ENCODE data around the gene WFDC1. TPM values are rescaled to one million over a fixed set of nuclear protein-coding genes. Genes with fewer than 3 reads are reported as not detected.

Gene WFDC1
- total and polyA plus RNA-seq, 7 donors = 0.32 to 1.2 (median 0.65) TPM; not detected in 1

GRCh38 chr16:84324434-84325262, 30.0 kb downstream of the WFDC1 start:
- Histone ChIP-seq H3K27ac (no peak overlapping the region), H3K9me3 (no peaks in the 10 kb centered on the region), H3K4me1 (no peaks in the 10 kb centered on the region), H3K4me3 (no peak overlapping the region), H3K27me3 (ENCODE audit: insufficient read depth in 3 of 3, low read length in 2 of 3) (peaks cover 0 to 9% (median 6%) of the 10 kb centered on the region in 3 donors), H3K36me3 (ENCODE audit: insufficient read depth in 1 of 2, low read depth in 1 of 2) (no peaks in the 10 kb centered on the region)
- WGBS, 3 donors = 44 to 48% (median 45%) methylated on average over 2 of the region's 2 CpGs
- intact Hi-C loops (cut with DNase I) = no loop called here
- no peak for ATAC-seq
- no peak for DNase-seq
- no peak for TF ChIP-seq CTCF (IDR thresholded peaks at IDR 0.05)

GRCh38 chr16:84326545-84326944, 31.9 kb downstream of the WFDC1 start:
- Histone ChIP-seq H3K27ac (no peak overlapping the region), H3K9me3 (no peaks in the 10 kb centered on the region), H3K27me3 (ENCODE audit: insufficient read depth in 3 of 3, low read length in 2 of 3) (peaks cover 0 to 6% (median 0%) of the 10 kb centered on the region in 3 donors), H3K36me3 (ENCODE audit: insufficient read depth in 1 of 2, low read depth in 1 of 2) (no peaks in the 10 kb centered on the region), H3K4me1 (no peaks in the 10 kb centered on the region), H3K4me3 (no peak overlapping the region)
- intact Hi-C loops (cut with DNase I) = no loop called here
- 65 to 76% (median 72%) methylated on average over 2 of the region's 2 CpGs for WGBS, 3 donors
- ATAC-seq (no peak), DNase-seq (no peak)
- TF ChIP-seq CTCF (IDR thresholded peaks at IDR 0.05) = no peak

GRCh38 chr16:84327926-84328505, 33.3 kb downstream of the WFDC1 start:
- 77 to 82% (median 80%) methylated on average over 13 of the region's 13 CpGs for whole genome bisulfite sequencing, 3 donors
- no peak for TF ChIP-seq CTCF (IDR thresholded peaks at IDR 0.05)

GRCh38 chr16:84329016-84329415, 34.3 kb downstream of the WFDC1 start:
- Histone ChIP-seq H3K9me3 (no peaks in the 10 kb centered on the region), H3K27ac (no peak overlapping the region), H3K4me1 (no peaks in the 10 kb centered on the region), H3K4me3 (no peak overlapping the region), H3K27me3 (ENCODE audit: insufficient read depth in 3 of 3, low read length in 2 of 3) (peaks cover 0 to 6% (median 0%) of the 10 kb centered on the region in 3 donors), H3K36me3 (ENCODE audit: insufficient read depth in 1 of 2, low read depth in 1 of 2) (no peaks in the 10 kb centered on the region)
- WGBS, 3 donors = 81 to 92% (median 89%) methylated on average over 8 of the region's 8 CpGs
- peak in 1 of 2 donors; percentile 14 for DNase-seq
- no peak for ATAC-seq
- intact Hi-C loops (cut with DNase I) = no loop called here
- TF ChIP-seq CTCF (IDR thresholded peaks at IDR 0.05) = no peak

More at GRCh38 chr16:84327926-84328505, 33.3 kb downstream of the WFDC1 start:
- H3K27ac ChIP-seq = no peak overlapping the region
- DNase-seq = no peak
- no peak overlapping the region for H3K4me3 ChIP-seq
- peaks cover 0 to 6% (median 0%) of the 10 kb centered on the region in 3 donors for H3K27me3 ChIP-seq (ENCODE audit: insufficient read depth in 3 of 3, low read length in 2 of 3)
- H3K9me3 ChIP-seq = no peaks in the 10 kb centered on the region
- intact Hi-C loops (cut with DNase I) = no loop called here
- no peaks in the 10 kb centered on the region for H3K36me3 ChIP-seq (ENCODE audit: insufficient read depth in 1 of 2, low read depth in 1 of 2)
- no peaks in the 10 kb centered on the region for H3K4me1 ChIP-seq
- no peak for ATAC-seq
